ENCODE results near the gene CAVIN4.
A peak's percentile ranks its signal among the peaks of the same experiment; 100 is the strongest.

CAVIN4 gene

DNA sequence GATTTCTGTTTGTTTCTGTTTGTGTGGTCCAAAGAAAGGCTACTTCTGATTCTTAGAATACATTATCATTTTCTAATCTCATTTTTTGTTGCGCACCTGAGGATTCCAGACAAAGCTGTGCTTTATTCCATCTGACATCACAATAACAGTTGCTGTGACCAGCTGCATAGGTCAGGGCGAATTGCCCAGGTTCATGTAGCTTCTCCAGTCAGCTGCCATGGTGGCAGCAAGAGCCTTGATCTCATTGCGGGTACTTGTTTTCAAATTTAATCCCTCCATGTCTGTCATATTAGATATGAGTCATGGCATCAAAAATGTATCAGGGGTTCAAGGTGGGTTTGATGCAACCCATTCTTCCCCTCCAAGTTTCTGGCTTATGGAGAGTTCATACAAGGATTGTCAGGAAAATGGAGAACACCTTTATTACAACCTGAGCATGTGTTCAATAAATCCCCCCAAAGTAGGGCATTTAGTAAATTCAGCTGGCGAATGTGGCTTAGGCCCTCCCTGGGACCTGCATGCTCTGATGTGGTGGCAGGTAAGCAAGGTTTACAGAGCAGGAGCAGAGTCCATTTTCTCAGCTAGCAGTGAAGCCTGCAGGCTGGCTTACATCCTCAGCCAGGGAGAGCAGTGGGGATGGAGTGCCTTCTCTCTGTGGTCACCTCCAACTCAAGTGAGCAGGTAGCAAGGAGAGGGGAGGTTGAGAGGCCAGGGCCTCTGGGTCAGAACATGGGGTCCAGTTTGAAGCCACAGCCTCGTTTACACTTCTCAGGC, 13.9 kb downstream of the CAVIN4 start:
- DNase-seq = no peak

DNA sequence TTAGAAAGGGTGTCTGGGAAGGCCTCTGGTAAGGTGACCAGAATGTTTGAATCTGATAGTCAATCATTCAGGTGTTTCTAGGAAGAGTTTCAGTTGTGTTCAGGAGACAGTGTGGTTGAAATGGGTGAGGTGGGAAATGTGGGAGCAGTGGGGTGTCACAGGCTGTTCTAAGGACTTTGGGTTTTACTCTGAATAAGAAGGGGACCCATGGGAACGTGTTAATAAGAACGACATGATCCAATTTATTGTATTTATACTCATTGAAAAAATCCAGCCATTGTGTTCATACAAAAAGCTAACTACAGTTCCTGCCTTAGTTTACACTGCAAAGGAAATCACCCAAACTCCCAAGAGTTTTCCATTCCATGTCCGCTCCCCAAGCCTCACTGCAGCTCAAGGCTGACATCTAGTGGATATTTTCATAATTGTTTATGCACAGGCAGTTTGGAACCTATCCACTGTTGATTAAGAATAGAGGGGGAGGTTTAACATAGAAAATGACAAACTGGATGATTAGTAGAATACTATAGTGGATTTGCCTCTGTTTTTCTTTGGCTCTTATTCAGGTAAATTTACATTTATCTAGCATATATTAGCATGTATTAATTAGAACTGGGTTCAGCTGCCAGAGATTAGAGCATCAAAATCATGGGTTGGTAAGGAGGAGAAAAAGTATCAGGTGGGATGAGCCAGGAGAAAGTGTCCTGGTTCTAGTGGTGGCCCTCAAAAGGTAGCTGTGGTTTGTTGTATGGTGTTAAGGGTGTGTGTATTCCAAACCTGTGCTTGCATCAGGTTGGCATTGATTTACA, 17.7 kb downstream of the CAVIN4 start:
- DNase-seq = peak in 2 of 6 experiments; percentile 20 to 54

DNA sequence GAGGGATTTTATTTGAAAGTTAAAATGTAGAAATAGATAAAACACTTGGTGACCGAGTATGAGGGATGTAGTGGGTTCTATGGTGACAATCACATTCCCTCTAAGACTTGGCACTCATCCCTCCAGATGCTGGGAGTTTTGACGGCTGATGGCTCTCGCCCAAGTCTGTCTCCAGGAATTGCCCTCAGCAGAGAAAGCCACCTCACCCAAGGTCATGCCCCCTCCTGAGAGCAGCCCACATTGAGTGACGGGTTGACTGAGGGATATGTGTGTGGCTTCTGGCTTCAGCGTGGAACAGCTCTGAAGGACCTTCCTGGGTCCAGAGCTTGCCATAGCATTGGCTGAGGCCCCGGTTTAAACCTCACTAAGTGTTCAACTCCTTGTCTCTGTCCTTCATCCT, 19.4 kb downstream of the CAVIN4 start:
- no peak for DNase-seq

DNA sequence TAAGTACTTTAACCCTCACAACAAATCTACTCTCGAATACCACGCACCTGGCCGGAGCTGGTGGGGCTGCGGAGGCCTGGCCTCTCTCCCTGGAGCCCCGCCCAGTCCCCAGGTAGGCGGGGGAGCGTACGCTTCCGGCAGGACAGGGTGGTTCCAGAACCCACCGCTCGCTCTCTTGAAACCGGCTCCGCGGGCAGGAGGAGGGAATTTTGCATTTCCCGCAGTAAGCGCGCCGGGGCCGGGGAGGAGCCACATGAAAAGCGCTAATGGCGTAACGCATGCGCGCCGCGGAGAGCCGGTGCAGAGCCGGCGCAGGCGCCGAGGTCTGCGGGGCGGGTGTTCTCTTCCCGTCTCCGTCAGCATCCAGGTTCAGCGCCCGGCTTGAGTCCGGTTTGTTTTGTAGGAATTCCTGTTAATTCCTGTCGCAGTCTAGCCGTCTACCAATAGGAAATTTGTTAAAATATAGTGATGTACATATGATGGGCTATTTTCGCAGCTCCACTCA, 20.8 kb downstream of the CAVIN4 start:
- peak; percentile 68 to 83 (median 78) for DNase-seq

DNA sequence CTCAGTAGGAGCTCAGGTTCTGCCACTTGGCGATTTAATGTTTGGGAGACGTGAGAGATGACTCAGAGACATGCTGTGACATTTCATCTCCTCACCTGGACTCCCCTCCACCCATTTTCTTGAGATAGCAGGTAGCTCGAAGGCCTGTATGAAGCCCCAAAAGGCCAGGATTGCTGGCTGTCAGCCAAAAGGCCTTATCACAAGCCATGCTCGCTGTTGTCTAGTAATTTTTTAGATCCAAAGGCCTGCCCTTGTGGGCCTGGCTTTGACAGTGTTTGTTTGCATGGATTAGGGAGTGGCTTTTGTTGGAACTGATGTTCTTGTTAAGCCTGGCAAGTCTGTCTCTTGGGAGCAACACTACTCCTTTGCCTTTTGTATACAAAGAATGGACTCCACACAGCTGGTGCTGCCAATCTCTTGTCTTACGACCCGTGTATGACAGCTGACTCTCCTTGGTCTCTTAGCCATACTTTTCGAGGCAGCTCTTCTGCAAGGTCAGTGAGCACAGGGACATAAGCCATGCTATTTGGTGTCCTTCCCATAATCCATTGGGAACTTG, 22.7 kb downstream of the CAVIN4 start:
- no peak for DNase-seq

DNA sequence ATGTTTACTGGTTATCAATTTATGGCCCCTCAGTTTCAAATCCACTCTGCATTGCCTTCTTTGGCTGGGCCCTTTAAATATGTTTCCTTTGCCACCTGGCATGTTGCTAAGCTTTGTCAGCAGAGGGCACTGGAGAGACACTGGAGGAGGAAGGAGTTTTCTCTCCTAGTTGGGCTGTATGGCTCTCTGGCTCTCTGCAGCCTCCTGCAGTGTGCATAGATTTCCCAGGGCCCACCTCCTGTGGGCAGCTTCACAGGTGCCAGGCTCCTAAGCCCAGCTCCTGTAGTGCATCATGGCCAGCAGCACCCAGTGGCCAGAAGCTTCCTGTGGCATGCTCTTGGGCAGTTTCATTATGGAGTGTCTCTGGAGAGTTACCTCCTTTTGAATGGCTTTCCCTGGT, 23.3 kb downstream of the CAVIN4 start:
- peak in 3 of 6 experiments; percentile 2 to 33 (median 24) for DNase-seq

DNA sequence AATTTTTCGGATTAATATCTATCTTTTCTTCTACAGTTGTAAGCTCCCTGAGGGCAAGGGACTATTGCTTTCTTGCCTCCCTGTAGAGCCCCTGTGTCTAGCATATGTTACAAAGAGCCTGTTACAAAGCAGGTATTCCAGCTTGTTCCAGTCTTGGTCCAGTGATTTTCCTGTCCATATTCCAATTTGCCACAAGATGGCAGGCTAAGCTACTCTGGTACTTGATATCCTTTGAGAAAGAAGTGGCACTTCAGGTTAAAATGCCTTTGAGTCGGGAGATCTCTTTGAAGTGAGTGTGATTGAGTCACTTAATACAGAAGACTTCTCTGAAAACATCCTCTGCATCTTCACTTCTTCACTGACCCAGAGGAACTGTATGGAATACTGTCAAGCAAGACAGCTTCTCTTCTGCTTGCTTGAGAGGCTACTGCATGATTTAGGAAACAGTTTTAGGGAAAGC, 24.5 kb downstream of the CAVIN4 start:
- DNase-seq = no peak

DNA sequence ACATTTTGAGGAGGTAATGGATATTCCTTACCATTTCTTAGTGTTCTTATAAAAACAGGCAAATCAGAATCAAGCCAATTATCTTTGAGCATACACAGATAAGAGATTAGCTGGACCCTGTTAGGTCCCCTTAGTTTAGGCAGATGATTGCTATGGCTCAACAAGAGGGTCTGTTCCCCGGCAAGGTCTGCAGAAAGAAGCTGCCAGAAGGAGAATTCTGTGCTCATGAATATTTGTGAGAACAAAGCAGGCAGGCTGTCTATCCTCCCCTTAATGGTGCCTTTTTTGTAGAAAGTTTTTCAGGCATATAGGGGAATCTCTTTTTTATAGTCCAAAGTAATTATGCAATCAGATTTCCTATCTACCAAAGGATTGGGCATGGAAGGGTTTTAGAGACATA, 27.5 kb downstream of the CAVIN4 start:
- DNase-seq = no peak

DNA sequence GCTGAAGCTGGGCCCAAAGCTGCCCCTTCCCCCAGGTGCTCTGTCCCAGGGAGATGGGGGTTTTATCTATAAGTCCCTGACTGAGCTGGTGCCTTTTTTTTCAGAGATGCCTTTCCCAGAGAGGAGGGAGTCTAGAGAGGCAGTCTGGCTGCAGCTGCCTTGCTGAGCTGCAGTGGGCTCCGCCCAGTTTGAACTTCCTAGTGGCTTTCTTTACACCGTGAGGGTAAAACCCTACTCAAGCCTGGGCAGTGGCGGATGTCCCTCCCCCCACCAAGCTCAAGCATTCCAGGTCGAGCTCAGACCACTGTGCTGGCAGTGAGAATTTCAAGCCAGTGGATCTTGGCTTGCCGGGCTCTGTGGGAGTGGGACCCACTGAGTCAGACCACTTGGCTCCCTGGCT, 41.3 kb downstream of the CAVIN4 start:
- no peak for DNase-seq

DNA sequence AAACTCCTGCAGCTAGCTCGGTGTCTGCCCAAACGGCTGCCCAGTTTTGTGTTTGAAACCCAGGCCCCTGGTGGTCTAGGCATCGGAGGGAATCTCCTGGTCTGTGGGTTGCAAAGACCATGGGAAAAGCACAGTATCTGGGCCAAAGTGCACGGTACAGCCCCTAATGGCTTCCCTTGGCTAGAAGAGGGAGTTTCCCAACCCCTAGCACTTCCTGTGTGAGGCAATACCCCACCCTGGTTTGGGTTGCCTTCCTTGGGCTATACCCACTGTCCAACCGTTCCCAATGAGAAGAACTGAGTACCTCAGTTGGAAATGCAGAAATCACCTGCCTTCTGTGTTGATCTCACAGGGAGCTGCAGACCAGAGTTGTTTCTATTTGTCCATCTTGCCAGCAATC, 41.8 kb downstream of the CAVIN4 start:
- no peak for DNase-seq

DNA sequence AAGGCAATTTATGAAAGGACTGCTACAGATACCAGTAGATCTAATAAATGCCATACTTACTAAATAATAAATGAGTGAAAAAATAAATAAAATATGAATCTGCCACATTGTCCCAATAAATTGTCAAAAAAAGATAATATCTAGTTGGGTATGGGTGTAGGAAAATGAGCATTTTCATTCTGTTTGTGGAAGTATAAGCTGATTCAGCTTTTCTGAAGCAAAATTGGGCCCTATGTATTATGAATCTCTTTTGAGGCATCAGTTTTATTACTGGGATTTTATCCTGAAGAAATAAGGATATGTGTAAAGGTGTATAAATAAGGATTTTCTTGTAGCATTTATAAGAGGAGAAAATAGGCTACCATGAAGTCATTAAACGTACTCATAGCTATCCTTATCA, 46.1 kb downstream of the CAVIN4 start:
- DNase-seq = no peak

DNA sequence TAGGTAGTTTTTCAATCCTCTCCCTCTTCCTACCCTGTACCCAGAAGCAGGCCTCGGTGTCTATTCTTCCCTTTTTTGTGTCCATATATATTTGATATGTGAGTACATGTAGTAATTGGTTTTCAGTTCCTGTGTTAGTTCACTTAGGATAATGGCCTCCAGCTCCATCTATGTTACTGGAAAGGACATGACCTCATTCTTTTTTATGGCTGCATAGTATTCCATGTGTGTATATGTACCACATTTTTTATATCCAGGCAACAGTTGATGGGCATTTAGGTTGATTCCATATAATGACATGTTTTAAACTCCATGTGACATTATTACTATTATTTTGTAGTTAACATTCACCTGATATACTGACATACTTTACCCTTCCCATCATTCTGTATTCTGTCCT, 49.1 kb downstream of the CAVIN4 start:
- no peak for DNase-seq

DNA sequence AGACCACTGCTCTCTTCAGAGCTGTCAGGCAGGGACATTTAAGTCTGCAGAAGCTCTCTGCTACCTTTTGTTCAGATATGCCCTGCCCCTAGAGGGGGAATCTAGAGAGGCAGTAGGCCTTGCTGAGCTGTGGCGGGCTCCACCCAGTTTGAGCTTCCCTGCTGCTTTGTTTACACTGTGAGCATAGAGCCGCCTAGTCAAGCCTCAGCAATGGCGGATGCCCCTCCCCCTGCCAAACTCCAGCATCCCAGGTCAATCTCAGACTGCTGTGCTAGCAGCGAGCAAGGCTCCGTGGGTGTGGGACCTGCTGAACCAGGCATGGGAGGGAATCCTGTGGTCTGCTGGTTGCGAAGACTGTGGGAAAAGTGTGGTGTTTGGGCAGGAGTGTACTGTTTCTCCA, 59.9 kb downstream of the CAVIN4 start:
- no peak for DNase-seq

Measured in stimulated activated naive CD4-positive, alpha-beta T cell (primary cell).